Testis (tissue), 3 donors: Measurements from ENCODE around the gene RAMAC. TPM values are rescaled to one million over a fixed set of nuclear protein-coding genes. Genes with fewer than 3 reads are reported as not detected.

Experiments
- DNase-seq: peaks from one replicate; pipeline ENCODE4 v3.0.0-alpha.2; 2019
- H3K27ac ChIP-seq, 2 donors: fragments of 200-600 bp; sonication (generic); one replicate each; pipeline ENCODE4 v1.5.1; 2019
- H3K27me3 ChIP-seq: fragments of 200-600 bp; sonication (generic); one replicate; pipeline ENCODE4 v1.5.1; 2019
- H3K36me3 ChIP-seq: fragments of 200-600 bp; sonication (generic); one replicate; pipeline ENCODE4 v1.5.1; 2017; ENCODE audit warnings: low read depth; ENCODE audit errors: missing control alignments
- H3K4me1 ChIP-seq: fragments of 200-600 bp; sonication (generic); one replicate; pipeline ENCODE4 v1.5.1; 2019
- H3K4me3 ChIP-seq, 2 donors: fragments of 200-600 bp; sonication (generic); one replicate each; pipeline ENCODE4 v1.5.1; 2017 to 2019
- H3K9me3 ChIP-seq: fragments of 200-600 bp; sonication (generic); one replicate; pipeline ENCODE4 v1.5.1; 2017
- POLR2A ChIP-seq: fragments of 450-650 bp; IDR thresholded peaks from one replicate; pipeline ENCODE4 v1.6.1; 2017; ENCODE audit warnings: antibody characterized with exemption, mild to moderate bottlenecking, moderate library complexity
- WGBS, 2 donors: methylation state at CpG; one replicate each; pipeline ENCODE4 v1.1.5; 2018; 5-methylcytosine and 5-hydroxymethylcytosine counted together
- intact Hi-C: fragments of 100-400 bp; cut with DNase I; formaldehyde crosslinking; loops from one replicate; pipeline ENCODE4 v1.15.1; 2023; ENCODE audit warnings: low total_unique reads
- polyA plus RNA-seq: library from polyadenylated mRNA; stranded (reverse); fragments of 350-450 nt; fragmentation: Illumina TruSeq; extraction: RNeasy Lipid Tissue Mini Kit (QIAGEN cat#74804); gene quantifications from one replicate; pipeline ENCODE4 v1.2.3, GENCODE V29; 2014; ENCODE audit warnings: low read depth, low replicate concordance; ENCODE audit not compliant: insufficient read depth
- total RNA-seq, 2 donors: library from RNA; depleted of rRNA; stranded (reverse); fragments of >200 nt; gene quantifications; one replicate each; pipeline ENCODE4 v1.2.3, GENCODE V29; 2016
- TF ChIP-seq, protein P1 (sequence below), 3 experiments: fragments of 450-650 bp in 2 of 3; fragments of 200-600 bp in 1 of 3; sonication (generic) in 1 of 3; IDR thresholded peaks; one replicate each; pipeline ENCODE4 v1.5.1; 2016 to 2019; ENCODE audit warnings: antibody characterized with exemption in 3 of 3, mild to moderate bottlenecking in 2 of 3, moderate library complexity in 1 of 3

The RAMAC gene
- total and polyA plus RNA-seq, 3 donors from 2014 or later, result 21.2 to 33.5 (median 26.9) TPM

DNA sequence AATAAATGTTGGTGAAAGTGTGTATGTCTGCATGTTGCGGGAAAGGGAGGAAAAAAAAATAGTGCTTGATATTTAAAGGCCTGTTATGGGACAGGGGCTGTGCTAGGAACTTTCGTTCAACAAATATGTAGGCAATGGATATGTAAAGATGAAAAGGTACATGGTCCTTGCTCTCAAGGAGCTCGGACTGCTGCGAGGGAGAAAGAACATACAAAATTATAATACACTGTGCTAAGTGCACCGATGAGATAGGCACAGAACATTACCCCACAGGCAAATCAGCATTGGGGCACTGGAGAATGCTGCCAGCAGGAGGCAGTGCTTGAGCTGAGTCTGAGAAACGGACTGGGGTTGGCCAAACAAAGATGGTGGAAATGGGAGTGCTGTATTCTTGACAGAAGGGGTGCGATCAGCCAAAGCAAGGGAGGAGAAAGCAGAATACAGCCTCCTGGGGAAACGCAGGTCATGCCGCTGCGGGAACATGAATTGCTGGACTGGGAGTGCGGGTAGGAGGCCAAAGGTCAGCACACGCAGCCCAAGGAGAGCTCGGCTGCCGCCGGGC, 24.8 kb downstream of the RAMAC start:
- no peaks in the 10 kb centered on the region for H3K36me3 ChIP-seq
- TF ChIP-seq, protein P1, sequence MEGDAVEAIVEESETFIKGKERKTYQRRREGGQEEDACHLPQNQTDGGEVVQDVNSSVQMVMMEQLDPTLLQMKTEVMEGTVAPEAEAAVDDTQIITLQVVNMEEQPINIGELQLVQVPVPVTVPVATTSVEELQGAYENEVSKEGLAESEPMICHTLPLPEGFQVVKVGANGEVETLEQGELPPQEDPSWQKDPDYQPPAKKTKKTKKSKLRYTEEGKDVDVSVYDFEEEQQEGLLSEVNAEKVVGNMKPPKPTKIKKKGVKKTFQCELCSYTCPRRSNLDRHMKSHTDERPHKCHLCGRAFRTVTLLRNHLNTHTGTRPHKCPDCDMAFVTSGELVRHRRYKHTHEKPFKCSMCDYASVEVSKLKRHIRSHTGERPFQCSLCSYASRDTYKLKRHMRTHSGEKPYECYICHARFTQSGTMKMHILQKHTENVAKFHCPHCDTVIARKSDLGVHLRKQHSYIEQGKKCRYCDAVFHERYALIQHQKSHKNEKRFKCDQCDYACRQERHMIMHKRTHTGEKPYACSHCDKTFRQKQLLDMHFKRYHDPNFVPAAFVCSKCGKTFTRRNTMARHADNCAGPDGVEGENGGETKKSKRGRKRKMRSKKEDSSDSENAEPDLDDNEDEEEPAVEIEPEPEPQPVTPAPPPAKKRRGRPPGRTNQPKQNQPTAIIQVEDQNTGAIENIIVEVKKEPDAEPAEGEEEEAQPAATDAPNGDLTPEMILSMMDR (IDR thresholded peaks at IDR 0.05), result peak; percentile 50 to 82 (median 76)
- TF ChIP-seq POLR2A, result no peak
- no peaks in the 10 kb centered on the region for H3K27me3 ChIP-seq
- H3K4me1 ChIP-seq, result peaks cover 14% of the 10 kb centered on the region
- peak overlapping the region; percentile 71 to 85 for H3K27ac ChIP-seq
- H3K4me3 ChIP-seq, result peak overlapping the region; percentile 90 to 99
- 6 to 7% methylated on average over 11 to 15 of the region's 15 CpGs for WGBS, 2 donors
- peak; percentile 89 for DNase-seq
- intact Hi-C loops, result no loop called here
- H3K9me3 ChIP-seq, result no peaks in the 10 kb centered on the region

DNA sequence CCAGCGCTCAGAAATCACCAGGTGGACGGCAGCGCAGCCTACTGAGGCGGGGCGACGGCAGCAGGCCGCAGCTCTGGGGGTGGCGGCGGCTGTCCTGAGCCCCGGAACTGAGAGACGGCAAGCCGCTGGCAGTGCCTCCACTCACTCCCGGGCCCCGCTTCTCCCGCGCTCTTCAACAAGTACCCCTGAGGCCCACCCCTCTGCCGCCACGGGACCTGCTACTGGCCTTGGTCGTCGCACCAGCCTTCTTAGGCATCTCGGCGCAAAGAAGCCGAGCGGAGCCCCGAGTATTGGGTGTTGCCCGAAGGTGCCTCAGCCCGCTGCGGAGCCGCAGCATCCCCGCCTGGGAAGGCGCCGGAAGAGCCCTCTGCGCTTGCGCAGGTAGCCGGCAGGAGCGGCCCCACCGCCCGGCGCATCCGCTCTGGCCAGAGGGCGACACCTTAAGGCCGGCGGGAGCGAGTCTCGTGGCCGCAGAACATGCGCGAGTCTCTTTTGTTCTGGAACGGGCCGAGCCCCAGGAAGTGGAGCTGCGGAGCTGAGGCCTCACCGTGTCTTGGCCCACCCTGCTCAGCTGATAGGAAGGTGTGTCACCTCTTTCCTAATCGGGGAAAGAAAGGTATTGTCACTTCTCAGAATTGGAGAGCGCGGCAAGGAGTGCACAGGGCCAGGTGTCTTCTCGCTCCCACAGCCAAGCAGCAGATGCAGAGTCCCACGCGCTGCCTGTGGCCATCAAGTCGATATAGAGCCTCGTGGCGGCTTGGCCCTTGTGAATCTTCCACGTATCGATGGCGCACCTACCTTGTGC, 25.5 kb downstream of the RAMAC start, which contains the start of gene C15orf40:
C15orf40 (minus strand) TSS at position 369 of the 805 bp plus-strand sequence; CDS start at position 337, 32 bp downstream.
- intact Hi-C loops, result no loop called here
- peaks cover 14% of the 10 kb centered on the region for H3K4me1 ChIP-seq
- no peaks in the 10 kb centered on the region for H3K36me3 ChIP-seq
- no peaks in the 10 kb centered on the region for H3K27me3 ChIP-seq
- peak; percentile 29 for TF ChIP-seq POLR2A
- TF ChIP-seq, protein P1 (IDR thresholded peaks at IDR 0.05), result peak; percentile 60 to 91 (median 75)
- peak within 1 kb of the TSS; percentile 90 to 99 for H3K4me3 ChIP-seq
- DNase-seq, result peak; percentile 94
- 1% methylated on average over 16 to 62 of the region's 64 CpGs for WGBS, 2 donors
- H3K9me3 ChIP-seq, result no peaks in the 10 kb centered on the region
- H3K27ac ChIP-seq, result peak within 1 kb of the TSS; percentile 71 to 85

GRCh38 chr15:83012076-83012426, 26.0 kb downstream of the RAMAC start:
- Histone ChIP-seq H3K4me3 (peak overlapping the region; percentile 90 to 99), H3K36me3 (no peaks in the 10 kb centered on the region), H3K4me1 (peaks cover 14% of the 10 kb centered on the region), H3K9me3 (no peaks in the 10 kb centered on the region), H3K27me3 (no peaks in the 10 kb centered on the region), H3K27ac (peak overlapping the region; percentile 71 to 85)
- DNase-seq, result no peak
- TF ChIP-seq, protein P1 (IDR thresholded peaks at IDR 0.05), result no peak
- TF ChIP-seq POLR2A, result no peak
- WGBS, 2 donors, result 30 to 41% methylated on average over 9 of the region's 9 CpGs
- intact Hi-C loops, result no loop called here

DNA sequence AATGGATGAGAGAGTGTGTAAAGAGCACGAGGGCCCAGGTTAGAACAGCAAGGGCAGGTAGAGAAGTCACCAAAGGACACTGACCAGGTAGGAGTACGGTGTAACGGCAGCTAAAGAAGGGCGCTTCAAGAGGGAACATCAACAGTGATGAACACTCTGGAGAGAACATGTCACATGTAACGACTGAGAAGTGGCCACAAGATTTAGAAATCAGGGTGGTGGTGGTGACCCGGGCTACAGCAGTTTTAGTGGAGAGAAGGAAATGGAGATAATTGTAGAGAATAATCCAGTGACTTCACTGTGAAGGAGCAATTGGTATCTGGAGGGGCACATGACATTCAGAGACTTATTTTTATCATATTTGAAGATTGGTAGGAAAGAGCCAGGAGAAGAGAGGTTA, 26.6 kb downstream of the RAMAC start:
- Histone ChIP-seq H3K27ac (no peak overlapping the region), H3K27me3 (no peaks in the 10 kb centered on the region), H3K4me3 (no peak overlapping the region), H3K9me3 (no peaks in the 10 kb centered on the region), H3K36me3 (no peaks in the 10 kb centered on the region), H3K4me1 (peaks cover 14% of the 10 kb centered on the region)
- intact Hi-C loops, result no loop called here
- TF ChIP-seq, protein P1 (IDR thresholded peaks at IDR 0.05), result no peak
- no peak for TF ChIP-seq POLR2A
- DNase-seq, result no peak
- WGBS, 2 donors, result 70 to 77% methylated on average over 6 of the region's 6 CpGs
